ENCODE measurements around the gene ATE1.

The ATE1 gene

GRCh38 chr10:121715969-121716368 is 211.9 kb downstream of the ATE1 start:
- H3K36me3 ChIP-seq: no peaks in the 10 kb centered on the region
- H3K27me3 ChIP-seq: peaks cover 9% of the 10 kb centered on the region
- no peaks in the 10 kb centered on the region for H3K4me1 ChIP-seq (ENCODE audit: control insufficient read depth in 1 of 2, insufficient read depth in 1 of 2, low read depth in 1 of 2, low read length in 1 of 2)
- TF ChIP-seq CTCF (IDR thresholded peaks at IDR 0.05): no peak
- no peaks in the 10 kb centered on the region for H3K9me3 ChIP-seq
- H3K4me3 ChIP-seq (ENCODE audit: low read depth in 1 of 2, low read length in 1 of 2): no peak overlapping the region
- H3K27ac ChIP-seq: no peak overlapping the region

GRCh38 chr10:121715076-121715475 is 212.8 kb downstream of the ATE1 start:
- Histone ChIP-seq H3K4me3 (ENCODE audit: low read depth in 1 of 2, low read length in 1 of 2) (no peak overlapping the region), H3K36me3 (no peaks in the 10 kb centered on the region), H3K9me3 (no peaks in the 10 kb centered on the region), H3K4me1 (ENCODE audit: control insufficient read depth in 1 of 2, insufficient read depth in 1 of 2, low read depth in 1 of 2, low read length in 1 of 2) (no peaks in the 10 kb centered on the region), H3K27ac (no peak overlapping the region), H3K27me3 (peaks cover 17% of the 10 kb centered on the region)
- TF ChIP-seq CTCF (IDR thresholded peaks at IDR 0.05): no peak

- H3K27ac ChIP-seq: no peak overlapping the region
- TF ChIP-seq CTCF (IDR thresholded peaks at IDR 0.05): no peak
- no peaks in the 10 kb centered on the region for H3K4me1 ChIP-seq (ENCODE audit: control insufficient read depth in 1 of 2, insufficient read depth in 1 of 2, low read depth in 1 of 2, low read length in 1 of 2)
- peaks cover 33% of the 10 kb centered on the region for H3K27me3 ChIP-seq
- no peaks in the 10 kb centered on the region for H3K9me3 ChIP-seq
- H3K4me3 ChIP-seq (ENCODE audit: low read depth in 1 of 2, low read length in 1 of 2): no peak overlapping the region
- no peaks in the 10 kb centered on the region for H3K36me3 ChIP-seq
These were observed 214.3 kb downstream of the ATE1 start for GRCh38 chr10:121713486-121713885.

- Histone ChIP-seq H3K27ac (no peak overlapping the region), H3K9me3 (no peaks in the 10 kb centered on the region), H3K36me3 (no peaks in the 10 kb centered on the region), H3K4me1 (ENCODE audit: control insufficient read depth in 1 of 2, insufficient read depth in 1 of 2, low read depth in 1 of 2, low read length in 1 of 2) (no peaks in the 10 kb centered on the region), H3K27me3 (peaks cover 52% of the 10 kb centered on the region), H3K4me3 (ENCODE audit: low read depth in 1 of 2, low read length in 1 of 2) (no peak overlapping the region)
- no peak for TF ChIP-seq CTCF (IDR thresholded peaks at IDR 0.05)
These were observed 216.9 kb downstream of the ATE1 start for GRCh38 chr10:121710971-121711370.

GRCh38 chr10:121710207-121710606 is 217.6 kb downstream of the ATE1 start:
- Histone ChIP-seq H3K27ac (no peak overlapping the region), H3K4me3 (ENCODE audit: low read depth in 1 of 2, low read length in 1 of 2) (no peak overlapping the region), H3K27me3 (peaks cover 55% of the 10 kb centered on the region), H3K9me3 (no peaks in the 10 kb centered on the region), H3K36me3 (no peaks in the 10 kb centered on the region), H3K4me1 (ENCODE audit: control insufficient read depth in 1 of 2, insufficient read depth in 1 of 2, low read depth in 1 of 2, low read length in 1 of 2) (no peaks in the 10 kb centered on the region)
- TF ChIP-seq CTCF (IDR thresholded peaks at IDR 0.05): no peak

- H3K27ac ChIP-seq: no peak overlapping the region
- H3K4me3 ChIP-seq (ENCODE audit: low read depth in 1 of 2, low read length in 1 of 2): no peak overlapping the region
- no peaks in the 10 kb centered on the region for H3K4me1 ChIP-seq (ENCODE audit: control insufficient read depth in 1 of 2, insufficient read depth in 1 of 2, low read depth in 1 of 2, low read length in 1 of 2)
- no peaks in the 10 kb centered on the region for H3K9me3 ChIP-seq
- peaks cover 55% of the 10 kb centered on the region for H3K27me3 ChIP-seq
- no peak for TF ChIP-seq CTCF (IDR thresholded peaks at IDR 0.05)
- no peaks in the 10 kb centered on the region for H3K36me3 ChIP-seq
These were observed 218.2 kb downstream of the ATE1 start for GRCh38 chr10:121709675-121710073.
